GM12892 (cell line): Measurements from ENCODE around the gene SPEG.

Experiments used
- POLR2A ChIP-seq: IDR thresholded peaks from 2 replicates; pipeline ENCODE4 v1.6.1; 2011; ENCODE audit warnings: low read depth, low read length, control low read depth
- POLR2AphosphoS5 ChIP-seq: IDR thresholded peaks from 2 replicates; pipeline ENCODE4 v1.6.1; 2011; ENCODE audit warnings: low read depth, low read length, control low read depth

DNA sequence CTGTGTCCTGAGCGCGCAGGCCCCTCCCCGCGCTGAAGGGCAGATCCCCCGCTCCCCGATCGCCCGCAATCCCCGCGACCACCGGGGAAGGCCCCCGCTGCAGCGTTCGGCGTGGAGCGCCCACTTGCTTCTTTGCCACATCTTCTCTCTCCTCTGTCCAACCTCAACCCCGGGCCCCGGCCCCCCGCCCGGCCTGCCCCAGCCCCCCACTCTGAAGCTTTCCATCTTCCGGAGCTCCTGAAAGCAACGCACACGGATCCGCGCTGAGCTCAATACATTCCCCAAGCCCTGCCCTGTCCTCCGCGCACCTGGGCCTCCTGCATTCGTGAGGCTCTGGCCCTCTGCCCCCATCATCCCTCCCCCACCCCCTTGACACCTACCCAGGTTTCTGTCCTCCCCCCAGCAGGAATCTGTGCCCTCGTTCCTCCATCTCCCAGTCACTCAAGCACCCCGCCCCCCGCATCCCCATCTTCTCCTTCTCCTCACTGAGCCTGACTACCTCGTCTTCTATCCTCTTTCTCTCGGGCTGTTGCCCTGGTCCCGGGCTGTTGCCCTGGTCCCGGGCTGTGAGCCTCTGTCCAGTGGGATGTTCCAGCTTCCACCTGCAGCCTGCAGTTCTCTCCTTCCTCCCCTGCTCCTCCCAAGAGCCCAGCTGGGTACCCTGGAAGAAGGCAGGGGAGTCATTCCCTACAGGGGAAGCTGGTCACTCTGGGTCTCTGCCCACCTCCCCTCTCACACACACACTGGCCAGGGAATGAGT, 7.8 kb downstream of the SPEG start:
- TF ChIP-seq POLR2A (no peak), POLR2AphosphoS5 (no peak)
